Upper lobe of left lung (tissue), 4 donors: Measurements from ENCODE around the gene DDA1.

Source experiments
- CTCF ChIP-seq, 6 experiments: fragments of 450-650 bp in 4 of 6; fragments of 200-600 bp in 2 of 6; sonication (generic) in 2 of 6; IDR thresholded peaks; one replicate each; pipeline ENCODE4 v1.5.1; 2016 to 2019; ENCODE audit warnings: antibody characterized with exemption in 6 of 6
- POLR2AphosphoS5 ChIP-seq, 2 donors: sonication (generic); formaldehyde crosslinking; IDR thresholded peaks; one replicate each; pipeline ENCODE4 v1.5.1; 2017; ENCODE audit warnings: antibody characterized with exemption in 2 of 2

GRCh38 chr19:17357078-17357666 is 47.8 kb downstream of the DDA1 start:
- no peak for TF ChIP-seq CTCF (IDR thresholded peaks at IDR 0.05)
- no peak for TF ChIP-seq POLR2AphosphoS5 (IDR thresholded peaks at IDR 0.05)
